IMR-90 (cell line): Measurements from ENCODE around the gene CMTM8.

Experiments used
- MAZ ChIP-seq: IDR thresholded peaks from 2 replicates; pipeline ENCODE4 v1.6.1; 2012; ENCODE audit warnings: low read depth, mild to moderate bottlenecking, low read length, improper control_type of control experiment, moderate library complexity, borderline replicate concordance
- TF ChIP-seq, protein P1 (sequence below): conservative IDR thresholded peaks from 2 replicates; pipeline ENCODE4 v1.5.1; 2012; ENCODE audit warnings: mild to moderate bottlenecking, low read depth, low read length, improper control_type of control experiment

DNA sequence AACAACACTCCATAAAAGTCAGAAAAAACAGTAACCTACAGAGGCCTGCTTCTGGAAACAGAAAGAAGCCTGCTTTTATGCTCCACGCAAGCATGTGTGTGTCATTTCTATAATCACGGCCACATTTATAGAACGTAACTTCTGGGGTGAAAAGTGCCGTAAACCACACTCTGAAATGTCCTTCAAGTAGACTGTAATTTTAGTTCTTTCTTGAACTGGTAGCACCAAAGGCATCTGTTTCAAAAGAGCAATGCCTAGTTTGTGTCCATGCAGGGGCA is 133.7 kb downstream of the CMTM8 start:
- TF ChIP-seq MAZ: no peak
- TF ChIP-seq, protein P1, sequence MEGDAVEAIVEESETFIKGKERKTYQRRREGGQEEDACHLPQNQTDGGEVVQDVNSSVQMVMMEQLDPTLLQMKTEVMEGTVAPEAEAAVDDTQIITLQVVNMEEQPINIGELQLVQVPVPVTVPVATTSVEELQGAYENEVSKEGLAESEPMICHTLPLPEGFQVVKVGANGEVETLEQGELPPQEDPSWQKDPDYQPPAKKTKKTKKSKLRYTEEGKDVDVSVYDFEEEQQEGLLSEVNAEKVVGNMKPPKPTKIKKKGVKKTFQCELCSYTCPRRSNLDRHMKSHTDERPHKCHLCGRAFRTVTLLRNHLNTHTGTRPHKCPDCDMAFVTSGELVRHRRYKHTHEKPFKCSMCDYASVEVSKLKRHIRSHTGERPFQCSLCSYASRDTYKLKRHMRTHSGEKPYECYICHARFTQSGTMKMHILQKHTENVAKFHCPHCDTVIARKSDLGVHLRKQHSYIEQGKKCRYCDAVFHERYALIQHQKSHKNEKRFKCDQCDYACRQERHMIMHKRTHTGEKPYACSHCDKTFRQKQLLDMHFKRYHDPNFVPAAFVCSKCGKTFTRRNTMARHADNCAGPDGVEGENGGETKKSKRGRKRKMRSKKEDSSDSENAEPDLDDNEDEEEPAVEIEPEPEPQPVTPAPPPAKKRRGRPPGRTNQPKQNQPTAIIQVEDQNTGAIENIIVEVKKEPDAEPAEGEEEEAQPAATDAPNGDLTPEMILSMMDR: no peak
